Loucy (cell line): ENCODE results near the gene SLC25A26.

ENCODE experiments used
- CTCF ChIP-seq: fragments of 200-600 bp; sonication (generic); conservative IDR thresholded peaks from 2 replicates; pipeline ENCODE4 v1.5.1; 2014; ENCODE audit warnings: mild to moderate bottlenecking, antibody characterized with exemption, low read length
- EZH2phosphoT487 ChIP-seq: fragments of 200-600 bp; IDR thresholded peaks from 2 replicates; pipeline ENCODE4 v1.6.1; 2018; ENCODE audit warnings: antibody characterized with exemption, mild to moderate bottlenecking, moderate library complexity, borderline replicate concordance

- TF ChIP-seq CTCF (no peak), EZH2phosphoT487 (no peak)
Measured at GRCh38 chr3:66182246-66182645, 38.6 kb upstream of the SLC25A26 start.
